HepG2 (cell line): Measurements from ENCODE around the gene TIMELESS. TPM values are rescaled to one million over a fixed set of nuclear protein-coding genes. Genes with fewer than 3 reads are reported as not detected.

ENCODE experiments used
- EED ChIP-seq: sonication (generic); formaldehyde crosslinking; IDR thresholded peaks from 2 replicates; pipeline ENCODE4 v1.5.0; 2020; ENCODE audit warnings: mild to moderate bottlenecking, missing genetic modification reagents
- IRX3 ChIP-seq: sonication (generic); formaldehyde crosslinking; IDR thresholded peaks from 2 replicates; pipeline ENCODE4 v1.8.1; 2023; ENCODE audit warnings: mild to moderate bottlenecking, low read depth, missing genetic modification reagents, borderline replicate concordance
- KLF9 ChIP-seq: IDR thresholded peaks from 2 replicates; pipeline ENCODE4 v1.6.1; 2016; ENCODE audit warnings: low read depth
- MIER2 ChIP-seq: IDR thresholded peaks from 2 replicates; pipeline ENCODE4 v1.6.1; 2016; ENCODE audit warnings: missing biosample characterization, missing genetic modification reagents
- NFYC ChIP-seq: IDR thresholded peaks from 2 replicates; pipeline ENCODE4 v1.6.1; 2016; ENCODE audit warnings: missing genetic modification reagents, missing compliant biosample characterization
- PRPF4 ChIP-seq: fragments of 200-400 bp; formaldehyde crosslinking; IDR thresholded peaks from 2 replicates; pipeline ENCODE4 v1.6.1; 2016; ENCODE audit warnings: low read length, low read depth; ENCODE audit not compliant: poor library complexity, severe bottlenecking
- ZNF30 ChIP-seq: sonication (generic); formaldehyde crosslinking; IDR thresholded peaks from 2 replicates; pipeline ENCODE4 v1.5.0; 2020; ENCODE audit warnings: mild to moderate bottlenecking, missing genetic modification reagents
- ZNF331 ChIP-seq: sonication (generic); formaldehyde crosslinking; IDR thresholded peaks from 2 replicates; pipeline ENCODE4 v1.4.0; 2020; ENCODE audit warnings: missing genetic modification reagents
- ZNF598 ChIP-seq: sonication (generic); formaldehyde crosslinking; IDR thresholded peaks from 2 replicates; pipeline ENCODE4 v1.5.1; 2020; ENCODE audit warnings: mild to moderate bottlenecking, missing genetic modification reagents, borderline replicate concordance
- polyA plus RNA-seq, 8 experiments: library from polyadenylated mRNA; depleted of rRNA in 3 of 8; stranded (reverse) in 7 of 8; unstranded in 1 of 8; fragments of >200 nt; fragmentation: Illumina TruSeq in 4 of 8; extraction: Trizol in 4 of 8; gene quantifications; 2 replicates each; pipeline versions ENCODE4 v1.2.1 to v1.2.3, GENCODE V29; 2011 to 2016; ENCODE audit warnings: low read depth in 4 of 8, missing spikeins in 1 of 8, mixed read lengths in 1 of 8; ENCODE audit not compliant: insufficient read depth in 1 of 8
- total RNA-seq, 5 experiments: library from RNA; depleted of rRNA; stranded (reverse); fragments of >200 nt; fragmentation: Illumina TruSeq; extraction: Trizol; gene quantifications; 2 replicates each; pipeline ENCODE4 v1.2.3, GENCODE V29; 2016; ENCODE audit warnings: low read depth in 1 of 5
- TF ChIP-seq, protein P1 (sequence below): sonication (generic); formaldehyde crosslinking; IDR thresholded peaks from 2 replicates; pipeline ENCODE4 v1.5.1; 2020; ENCODE audit warnings: mild to moderate bottlenecking, missing genetic modification reagents, borderline replicate concordance
- TF ChIP-seq, protein P2 (sequence below): sonication (generic); formaldehyde crosslinking; IDR thresholded peaks from 2 replicates; pipeline ENCODE4 v1.4.0; 2020; ENCODE audit warnings: missing genetic modification reagents
- TF ChIP-seq, protein P3 (sequence below): IDR thresholded peaks from 2 replicates; pipeline ENCODE4 v1.4.0; 2020; ENCODE audit warnings: mild to moderate bottlenecking, missing genetic modification reagents
- TF ChIP-seq, protein P4 (sequence below): IDR thresholded peaks from 2 replicates; pipeline ENCODE4 v1.6.1; 2016; ENCODE audit warnings: low read depth, control low read depth

TIMELESS gene
- total and polyA plus RNA-seq, 2 of the 13 experiments (the other 11 are each of a cell fraction or from before 2014, with no cell fraction given), result 4.0 to 20.3 TPM

DNA sequence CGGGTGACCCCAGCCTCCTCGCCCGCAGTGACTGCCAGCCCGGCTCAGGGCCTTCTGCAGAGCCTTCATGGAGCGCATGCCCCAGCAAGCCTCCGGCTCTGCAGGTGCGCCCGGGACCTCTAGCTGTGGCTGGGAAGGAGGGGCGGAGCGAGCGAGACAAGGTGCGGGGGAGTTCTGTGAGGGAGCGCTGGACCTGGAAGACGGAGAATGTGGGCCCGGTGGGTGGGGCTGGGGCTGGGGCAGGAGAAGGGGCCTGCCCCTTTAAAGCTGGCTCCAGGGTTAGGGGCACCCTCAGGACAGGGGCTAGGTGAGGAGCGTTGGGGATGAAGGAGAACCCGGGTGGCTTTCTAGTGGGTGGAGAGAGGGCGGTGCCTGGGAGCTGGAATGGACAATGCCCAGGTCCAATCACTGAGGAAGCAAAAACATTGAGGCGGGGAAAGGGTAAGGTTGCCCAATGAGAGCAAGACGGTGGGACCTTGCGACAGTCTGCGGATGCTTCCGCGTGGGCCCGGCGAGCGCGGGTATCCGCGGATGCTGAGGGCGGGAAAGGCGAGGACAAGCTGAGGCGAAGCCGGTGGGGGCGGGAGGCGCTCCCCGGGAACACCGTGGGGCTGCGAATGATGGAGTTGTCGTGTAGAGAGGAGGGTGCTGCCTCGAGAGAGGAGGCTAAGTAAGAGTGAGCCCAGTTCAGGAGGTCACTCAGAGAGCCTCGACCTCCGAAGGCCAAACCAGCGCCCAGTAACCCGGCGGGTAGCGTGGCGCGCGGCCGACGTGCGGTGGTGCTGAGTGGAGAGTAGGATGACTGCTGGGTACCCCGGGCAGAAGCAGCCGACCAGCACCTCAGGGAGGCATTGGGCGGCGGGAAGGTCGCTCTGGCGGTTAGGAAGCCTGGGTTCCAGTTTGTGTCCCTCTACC is 39.1 kb upstream of the TIMELESS start, which contains the start of gene GLS2 (continued):
- TF ChIP-seq, protein P1, sequence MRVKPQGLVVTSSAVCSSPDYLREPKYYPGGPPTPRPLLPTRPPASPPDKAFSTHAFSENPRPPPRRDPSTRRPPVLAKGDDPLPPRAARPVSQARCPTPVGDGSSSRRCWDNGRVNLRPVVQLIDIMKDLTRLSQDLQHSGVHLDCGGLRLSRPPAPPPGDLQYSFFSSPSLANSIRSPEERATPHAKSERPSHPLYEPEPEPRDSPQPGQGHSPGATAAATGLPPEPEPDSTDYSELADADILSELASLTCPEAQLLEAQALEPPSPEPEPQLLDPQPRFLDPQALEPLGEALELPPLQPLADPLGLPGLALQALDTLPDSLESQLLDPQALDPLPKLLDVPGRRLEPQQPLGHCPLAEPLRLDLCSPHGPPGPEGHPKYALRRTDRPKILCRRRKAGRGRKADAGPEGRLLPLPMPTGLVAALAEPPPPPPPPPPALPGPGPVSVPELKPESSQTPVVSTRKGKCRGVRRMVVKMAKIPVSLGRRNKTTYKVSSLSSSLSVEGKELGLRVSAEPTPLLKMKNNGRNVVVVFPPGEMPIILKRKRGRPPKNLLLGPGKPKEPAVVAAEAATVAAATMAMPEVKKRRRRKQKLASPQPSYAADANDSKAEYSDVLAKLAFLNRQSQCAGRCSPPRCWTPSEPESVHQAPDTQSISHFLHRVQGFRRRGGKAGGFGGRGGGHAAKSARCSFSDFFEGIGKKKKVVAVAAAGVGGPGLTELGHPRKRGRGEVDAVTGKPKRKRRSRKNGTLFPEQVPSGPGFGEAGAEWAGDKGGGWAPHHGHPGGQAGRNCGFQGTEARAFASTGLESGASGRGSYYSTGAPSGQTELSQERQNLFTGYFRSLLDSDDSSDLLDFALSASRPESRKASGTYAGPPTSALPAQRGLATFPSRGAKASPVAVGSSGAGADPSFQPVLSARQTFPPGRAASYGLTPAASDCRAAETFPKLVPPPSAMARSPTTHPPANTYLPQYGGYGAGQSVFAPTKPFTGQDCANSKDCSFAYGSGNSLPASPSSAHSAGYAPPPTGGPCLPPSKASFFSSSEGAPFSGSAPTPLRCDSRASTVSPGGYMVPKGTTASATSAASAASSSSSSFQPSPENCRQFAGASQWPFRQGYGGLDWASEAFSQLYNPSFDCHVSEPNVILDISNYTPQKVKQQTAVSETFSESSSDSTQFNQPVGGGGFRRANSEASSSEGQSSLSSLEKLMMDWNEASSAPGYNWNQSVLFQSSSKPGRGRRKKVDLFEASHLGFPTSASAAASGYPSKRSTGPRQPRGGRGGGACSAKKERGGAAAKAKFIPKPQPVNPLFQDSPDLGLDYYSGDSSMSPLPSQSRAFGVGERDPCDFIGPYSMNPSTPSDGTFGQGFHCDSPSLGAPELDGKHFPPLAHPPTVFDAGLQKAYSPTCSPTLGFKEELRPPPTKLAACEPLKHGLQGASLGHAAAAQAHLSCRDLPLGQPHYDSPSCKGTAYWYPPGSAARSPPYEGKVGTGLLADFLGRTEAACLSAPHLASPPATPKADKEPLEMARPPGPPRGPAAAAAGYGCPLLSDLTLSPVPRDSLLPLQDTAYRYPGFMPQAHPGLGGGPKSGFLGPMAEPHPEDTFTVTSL (CRISPR knock-in tag), result peak; percentile 30; the same call in 1 of the 2 replicates
- TF ChIP-seq MIER2 (no peak), EED (CRISPR knock-in tag) (peak; percentile 81; the same call in 1 of the 2 replicates), ZNF598 (CRISPR knock-in tag) (peak; percentile 65; the same call in 1 of the 2 replicates), PRPF4 (no peak), NFYC (CRISPR knock-in tag) (peak; percentile 89), ZNF331 (CRISPR knock-in tag) (peak; percentile 69; the same call in 1 of the 2 replicates), KLF9 (CRISPR knock-in tag) (peak; percentile 75; the same call in 1 of the 2 replicates), ZNF30 (peak; percentile 92; the same call in 1 of the 2 replicates), IRX3 (peak; percentile 73; the same call in 1 of the 2 replicates)
- TF ChIP-seq, protein P2, sequence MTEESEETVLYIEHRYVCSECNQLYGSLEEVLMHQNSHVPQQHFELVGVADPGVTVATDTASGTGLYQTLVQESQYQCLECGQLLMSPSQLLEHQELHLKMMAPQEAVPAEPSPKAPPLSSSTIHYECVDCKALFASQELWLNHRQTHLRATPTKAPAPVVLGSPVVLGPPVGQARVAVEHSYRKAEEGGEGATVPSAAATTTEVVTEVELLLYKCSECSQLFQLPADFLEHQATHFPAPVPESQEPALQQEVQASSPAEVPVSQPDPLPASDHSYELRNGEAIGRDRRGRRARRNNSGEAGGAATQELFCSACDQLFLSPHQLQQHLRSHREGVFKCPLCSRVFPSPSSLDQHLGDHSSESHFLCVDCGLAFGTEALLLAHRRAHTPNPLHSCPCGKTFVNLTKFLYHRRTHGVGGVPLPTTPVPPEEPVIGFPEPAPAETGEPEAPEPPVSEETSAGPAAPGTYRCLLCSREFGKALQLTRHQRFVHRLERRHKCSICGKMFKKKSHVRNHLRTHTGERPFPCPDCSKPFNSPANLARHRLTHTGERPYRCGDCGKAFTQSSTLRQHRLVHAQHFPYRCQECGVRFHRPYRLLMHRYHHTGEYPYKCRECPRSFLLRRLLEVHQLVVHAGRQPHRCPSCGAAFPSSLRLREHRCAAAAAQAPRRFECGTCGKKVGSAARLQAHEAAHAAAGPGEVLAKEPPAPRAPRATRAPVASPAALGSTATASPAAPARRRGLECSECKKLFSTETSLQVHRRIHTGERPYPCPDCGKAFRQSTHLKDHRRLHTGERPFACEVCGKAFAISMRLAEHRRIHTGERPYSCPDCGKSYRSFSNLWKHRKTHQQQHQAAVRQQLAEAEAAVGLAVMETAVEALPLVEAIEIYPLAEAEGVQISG (CRISPR knock-in tag), result peak; percentile 80; the same call in 1 of the 2 replicates
- TF ChIP-seq, protein P3, sequence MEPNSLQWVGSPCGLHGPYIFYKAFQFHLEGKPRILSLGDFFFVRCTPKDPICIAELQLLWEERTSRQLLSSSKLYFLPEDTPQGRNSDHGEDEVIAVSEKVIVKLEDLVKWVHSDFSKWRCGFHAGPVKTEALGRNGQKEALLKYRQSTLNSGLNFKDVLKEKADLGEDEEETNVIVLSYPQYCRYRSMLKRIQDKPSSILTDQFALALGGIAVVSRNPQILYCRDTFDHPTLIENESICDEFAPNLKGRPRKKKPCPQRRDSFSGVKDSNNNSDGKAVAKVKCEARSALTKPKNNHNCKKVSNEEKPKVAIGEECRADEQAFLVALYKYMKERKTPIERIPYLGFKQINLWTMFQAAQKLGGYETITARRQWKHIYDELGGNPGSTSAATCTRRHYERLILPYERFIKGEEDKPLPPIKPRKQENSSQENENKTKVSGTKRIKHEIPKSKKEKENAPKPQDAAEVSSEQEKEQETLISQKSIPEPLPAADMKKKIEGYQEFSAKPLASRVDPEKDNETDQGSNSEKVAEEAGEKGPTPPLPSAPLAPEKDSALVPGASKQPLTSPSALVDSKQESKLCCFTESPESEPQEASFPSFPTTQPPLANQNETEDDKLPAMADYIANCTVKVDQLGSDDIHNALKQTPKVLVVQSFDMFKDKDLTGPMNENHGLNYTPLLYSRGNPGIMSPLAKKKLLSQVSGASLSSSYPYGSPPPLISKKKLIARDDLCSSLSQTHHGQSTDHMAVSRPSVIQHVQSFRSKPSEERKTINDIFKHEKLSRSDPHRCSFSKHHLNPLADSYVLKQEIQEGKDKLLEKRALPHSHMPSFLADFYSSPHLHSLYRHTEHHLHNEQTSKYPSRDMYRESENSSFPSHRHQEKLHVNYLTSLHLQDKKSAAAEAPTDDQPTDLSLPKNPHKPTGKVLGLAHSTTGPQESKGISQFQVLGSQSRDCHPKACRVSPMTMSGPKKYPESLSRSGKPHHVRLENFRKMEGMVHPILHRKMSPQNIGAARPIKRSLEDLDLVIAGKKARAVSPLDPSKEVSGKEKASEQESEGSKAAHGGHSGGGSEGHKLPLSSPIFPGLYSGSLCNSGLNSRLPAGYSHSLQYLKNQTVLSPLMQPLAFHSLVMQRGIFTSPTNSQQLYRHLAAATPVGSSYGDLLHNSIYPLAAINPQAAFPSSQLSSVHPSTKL (CRISPR knock-in tag), result peak; percentile 25; the same call in 1 of the 2 replicates
- TF ChIP-seq, protein P4, sequence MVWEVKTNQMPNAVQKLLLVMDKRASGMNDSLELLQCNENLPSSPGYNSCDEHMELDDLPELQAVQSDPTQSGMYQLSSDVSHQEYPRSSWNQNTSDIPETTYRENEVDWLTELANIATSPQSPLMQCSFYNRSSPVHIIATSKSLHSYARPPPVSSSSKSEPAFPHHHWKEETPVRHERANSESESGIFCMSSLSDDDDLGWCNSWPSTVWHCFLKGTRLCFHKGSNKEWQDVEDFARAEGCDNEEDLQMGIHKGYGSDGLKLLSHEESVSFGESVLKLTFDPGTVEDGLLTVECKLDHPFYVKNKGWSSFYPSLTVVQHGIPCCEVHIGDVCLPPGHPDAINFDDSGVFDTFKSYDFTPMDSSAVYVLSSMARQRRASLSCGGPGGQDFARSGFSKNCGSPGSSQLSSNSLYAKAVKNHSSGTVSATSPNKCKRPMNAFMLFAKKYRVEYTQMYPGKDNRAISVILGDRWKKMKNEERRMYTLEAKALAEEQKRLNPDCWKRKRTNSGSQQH (CRISPR knock-in tag), result no peak
